HCT116 (cell line): ENCODE measurements around the gene SARM1.

Source experiments
- EZH2 ChIP-seq: fragments of 200-600 bp; sonication (generic); IDR thresholded peaks from 2 replicates; pipeline ENCODE4 v1.6.1; 2017; ENCODE audit warnings: antibody characterized with exemption, mixed run types
- POLR2A ChIP-seq: IDR thresholded peaks from 2 replicates; pipeline ENCODE4 v1.7.0; 2011; ENCODE audit warnings: borderline replicate concordance; ENCODE audit not compliant: insufficient read depth, insufficient read length; ENCODE audit errors: extremely low read depth
- RAD21 ChIP-seq: IDR thresholded peaks from 2 replicates; pipeline ENCODE4 v1.6.1; 2012; ENCODE audit warnings: low read depth, mild to moderate bottlenecking
- SP1 ChIP-seq: IDR thresholded peaks from 2 replicates; pipeline ENCODE4 v1.6.1; 2012; ENCODE audit warnings: low read depth
- TCF7L2 ChIP-seq: IDR thresholded peaks from 2 replicates; pipeline ENCODE4 v1.7.0; 2011; ENCODE audit warnings: borderline replicate concordance, inconsistent platforms; ENCODE audit not compliant: insufficient read depth, insufficient read length; ENCODE audit errors: extremely low read depth
- TF ChIP-seq, protein P1 (sequence below): IDR thresholded peaks from 2 replicates; pipeline ENCODE4 v1.6.1; 2012
- TF ChIP-seq, protein P2 (sequence below), 3 experiments: fragments of 200-600 bp in 1 of 3; sonication (generic) in 1 of 3; IDR thresholded peaks in 2 of 3; conservative IDR thresholded peaks in 1 of 3; 2 replicates each; pipeline ENCODE4 v1.5.1; 2012 to 2017; ENCODE audit warnings: low read depth in 2 of 3, low read length in 2 of 3, antibody characterized with exemption in 1 of 3, borderline replicate concordance in 1 of 3, control low read depth in 1 of 3, mild to moderate bottlenecking in 1 of 3, mixed read lengths in 1 of 3, mixed run types in 1 of 3, moderate library complexity in 1 of 3; ENCODE audit not compliant: insufficient read depth in 1 of 3
- TF ChIP-seq, protein P3 (sequence below): IDR thresholded peaks from 2 replicates; pipeline ENCODE4 v1.6.1; 2012
- TF ChIP-seq, protein P4 (sequence below): IDR thresholded peaks from 2 replicates; pipeline ENCODE4 v1.6.1; 2012; ENCODE audit warnings: low read depth

DNA sequence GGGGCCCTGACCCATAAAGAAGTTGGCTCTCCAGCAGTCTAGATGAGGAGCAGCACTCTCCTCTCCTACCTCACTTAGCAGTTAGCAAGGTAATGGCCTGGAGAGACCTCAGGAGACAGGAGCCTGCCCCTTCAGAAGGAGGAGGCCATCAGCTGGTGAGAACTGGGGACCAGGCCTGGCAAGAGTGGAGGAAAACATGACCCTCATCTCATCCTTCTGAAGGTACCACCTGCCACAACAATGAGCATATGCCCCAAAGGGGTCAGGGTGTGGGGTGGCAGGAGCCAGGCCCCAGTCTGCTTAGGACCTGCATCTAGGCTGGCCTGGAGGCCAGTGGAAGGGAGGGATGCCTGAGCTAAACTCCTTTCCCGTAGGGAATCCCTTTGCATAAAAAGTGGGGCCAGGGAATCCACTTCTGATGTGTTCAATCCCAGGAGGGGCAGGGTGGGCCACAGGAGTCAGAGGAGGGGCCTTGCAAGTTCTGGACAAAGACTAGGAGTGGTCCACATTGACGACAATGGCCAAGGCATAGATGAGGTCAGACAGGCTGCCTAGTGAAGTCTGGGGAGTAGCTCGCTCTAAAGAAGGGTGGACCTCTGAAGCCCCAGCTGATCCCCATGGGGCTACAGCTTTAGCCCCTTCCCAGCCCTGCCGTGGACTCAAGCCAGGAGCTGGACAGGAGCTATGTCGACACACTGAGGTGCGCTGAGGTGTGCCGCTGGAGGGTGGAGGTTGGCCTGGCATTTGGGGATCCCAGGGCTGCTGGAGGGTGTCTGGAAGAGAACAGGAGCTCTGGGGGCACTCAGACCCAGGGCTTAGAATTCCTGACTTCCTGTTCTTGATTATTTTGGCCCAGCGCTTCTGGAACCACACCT is 7.5 kb upstream of the SARM1 start:
- TF ChIP-seq RAD21 (no peak), POLR2A (no peak), TCF7L2 (no peak), SP1 (no peak), EZH2 (no peak)
- TF ChIP-seq, protein P1, sequence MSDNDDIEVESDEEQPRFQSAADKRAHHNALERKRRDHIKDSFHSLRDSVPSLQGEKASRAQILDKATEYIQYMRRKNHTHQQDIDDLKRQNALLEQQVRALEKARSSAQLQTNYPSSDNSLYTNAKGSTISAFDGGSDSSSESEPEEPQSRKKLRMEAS, result no peak
- TF ChIP-seq, protein P2, sequence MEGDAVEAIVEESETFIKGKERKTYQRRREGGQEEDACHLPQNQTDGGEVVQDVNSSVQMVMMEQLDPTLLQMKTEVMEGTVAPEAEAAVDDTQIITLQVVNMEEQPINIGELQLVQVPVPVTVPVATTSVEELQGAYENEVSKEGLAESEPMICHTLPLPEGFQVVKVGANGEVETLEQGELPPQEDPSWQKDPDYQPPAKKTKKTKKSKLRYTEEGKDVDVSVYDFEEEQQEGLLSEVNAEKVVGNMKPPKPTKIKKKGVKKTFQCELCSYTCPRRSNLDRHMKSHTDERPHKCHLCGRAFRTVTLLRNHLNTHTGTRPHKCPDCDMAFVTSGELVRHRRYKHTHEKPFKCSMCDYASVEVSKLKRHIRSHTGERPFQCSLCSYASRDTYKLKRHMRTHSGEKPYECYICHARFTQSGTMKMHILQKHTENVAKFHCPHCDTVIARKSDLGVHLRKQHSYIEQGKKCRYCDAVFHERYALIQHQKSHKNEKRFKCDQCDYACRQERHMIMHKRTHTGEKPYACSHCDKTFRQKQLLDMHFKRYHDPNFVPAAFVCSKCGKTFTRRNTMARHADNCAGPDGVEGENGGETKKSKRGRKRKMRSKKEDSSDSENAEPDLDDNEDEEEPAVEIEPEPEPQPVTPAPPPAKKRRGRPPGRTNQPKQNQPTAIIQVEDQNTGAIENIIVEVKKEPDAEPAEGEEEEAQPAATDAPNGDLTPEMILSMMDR (IDR thresholded peaks at IDR 0.05 in 2 of 3, conservative IDR thresholded peaks at IDR 0.05 in 1 of 3; ENCODE audit: borderline replicate concordance in 1 of 3, insufficient read depth in 1 of 3, low read depth in 2 of 3, low read length in 2 of 3), result no peak
- TF ChIP-seq, protein P3, sequence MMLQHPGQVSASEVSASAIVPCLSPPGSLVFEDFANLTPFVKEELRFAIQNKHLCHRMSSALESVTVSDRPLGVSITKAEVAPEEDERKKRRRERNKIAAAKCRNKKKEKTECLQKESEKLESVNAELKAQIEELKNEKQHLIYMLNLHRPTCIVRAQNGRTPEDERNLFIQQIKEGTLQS, result no peak
- TF ChIP-seq, protein P4, sequence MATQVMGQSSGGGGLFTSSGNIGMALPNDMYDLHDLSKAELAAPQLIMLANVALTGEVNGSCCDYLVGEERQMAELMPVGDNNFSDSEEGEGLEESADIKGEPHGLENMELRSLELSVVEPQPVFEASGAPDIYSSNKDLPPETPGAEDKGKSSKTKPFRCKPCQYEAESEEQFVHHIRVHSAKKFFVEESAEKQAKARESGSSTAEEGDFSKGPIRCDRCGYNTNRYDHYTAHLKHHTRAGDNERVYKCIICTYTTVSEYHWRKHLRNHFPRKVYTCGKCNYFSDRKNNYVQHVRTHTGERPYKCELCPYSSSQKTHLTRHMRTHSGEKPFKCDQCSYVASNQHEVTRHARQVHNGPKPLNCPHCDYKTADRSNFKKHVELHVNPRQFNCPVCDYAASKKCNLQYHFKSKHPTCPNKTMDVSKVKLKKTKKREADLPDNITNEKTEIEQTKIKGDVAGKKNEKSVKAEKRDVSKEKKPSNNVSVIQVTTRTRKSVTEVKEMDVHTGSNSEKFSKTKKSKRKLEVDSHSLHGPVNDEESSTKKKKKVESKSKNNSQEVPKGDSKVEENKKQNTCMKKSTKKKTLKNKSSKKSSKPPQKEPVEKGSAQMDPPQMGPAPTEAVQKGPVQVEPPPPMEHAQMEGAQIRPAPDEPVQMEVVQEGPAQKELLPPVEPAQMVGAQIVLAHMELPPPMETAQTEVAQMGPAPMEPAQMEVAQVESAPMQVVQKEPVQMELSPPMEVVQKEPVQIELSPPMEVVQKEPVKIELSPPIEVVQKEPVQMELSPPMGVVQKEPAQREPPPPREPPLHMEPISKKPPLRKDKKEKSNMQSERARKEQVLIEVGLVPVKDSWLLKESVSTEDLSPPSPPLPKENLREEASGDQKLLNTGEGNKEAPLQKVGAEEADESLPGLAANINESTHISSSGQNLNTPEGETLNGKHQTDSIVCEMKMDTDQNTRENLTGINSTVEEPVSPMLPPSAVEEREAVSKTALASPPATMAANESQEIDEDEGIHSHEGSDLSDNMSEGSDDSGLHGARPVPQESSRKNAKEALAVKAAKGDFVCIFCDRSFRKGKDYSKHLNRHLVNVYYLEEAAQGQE, result no peak
